MCF 10A (cell line): ENCODE results near the gene MED4. TPM values are rescaled to one million over a fixed set of nuclear protein-coding genes. Genes with fewer than 3 reads are reported as not detected.

Experiments
- Bru-seq: library from RNA; stranded (reverse); fragments of 400-500 nt; gene quantifications from one replicate; lab custom pipeline; 2021; lab: Mats Ljungman, UMichigan
- BruChase-seq, 2 experiments: library from RNA; stranded (reverse); fragments of 400-500 nt; gene quantifications; one replicate each; lab custom pipeline; 2021; lab: Mats Ljungman, UMichigan
- BruUV-seq: library from RNA; stranded (reverse); fragments of 400-500 nt; replicated peaks from 2 replicates; lab custom pipeline; 2021; lab: Mats Ljungman, UMichigan
- CTCF ChIA-PET: fragments of 300-600 bp; sonication (Branson Sonifier 250); formaldehyde crosslinking; extraction: SDS; loops from one replicate; lab custom pipeline; 2021; ENCODE audit warnings: antibody characterized with exemption, inconsistent platforms; lab: Yijun Ruan, JAX
- POLR2A ChIA-PET: fragments of 300-600, 350-650 bp; sonication (Branson Sonifier 250); formaldehyde crosslinking; extraction: SDS; loops from one replicate; lab custom pipeline; 2020; ENCODE audit warnings: antibody characterized with exemption, inconsistent platforms; lab: Yijun Ruan, JAX
- DNase-seq: peaks from one replicate; pipeline ENCODE4 v3.0.0-alpha.2; 2018; ENCODE audit not compliant: unreplicated experiment
- H3K27ac Mint-ChIP-seq: one replicate; pipeline ENCODE4 v1.8.0; 2022; ENCODE audit warnings: mild to moderate bottlenecking, low read depth, mixed read lengths; ENCODE audit not compliant: unreplicated experiment
- H3K27me3 Mint-ChIP-seq: one replicate; pipeline ENCODE4 v1.8.0; 2022; ENCODE audit warnings: mixed read lengths; ENCODE audit not compliant: insufficient read depth, unreplicated experiment
- H3K36me3 Mint-ChIP-seq: one replicate; pipeline ENCODE4 v1.8.0; 2022; ENCODE audit warnings: mild to moderate bottlenecking, moderate library complexity, mixed read lengths; ENCODE audit not compliant: insufficient read depth, unreplicated experiment
- H3K4me1 Mint-ChIP-seq: one replicate; pipeline ENCODE4 v1.8.0; 2022; ENCODE audit warnings: mixed read lengths; ENCODE audit not compliant: insufficient read depth, unreplicated experiment
- H3K4me3 Mint-ChIP-seq: one replicate; pipeline ENCODE4 v1.8.0; 2022; ENCODE audit warnings: mild to moderate bottlenecking, moderate library complexity, mixed read lengths; ENCODE audit not compliant: unreplicated experiment
- H3K9me3 Mint-ChIP-seq: one replicate; pipeline ENCODE4 v1.8.0; 2022; ENCODE audit warnings: mixed read lengths; ENCODE audit not compliant: unreplicated experiment
- CTCF ChIP-seq: fragments of 200-600 bp; IDR thresholded peaks from one replicate; pipeline ENCODE4 v1.8.0; 2022; ENCODE audit warnings: antibody characterized with exemption, mild to moderate bottlenecking; ENCODE audit not compliant: unreplicated experiment
- intact Hi-C: fragments of 100-400 bp; cut with micrococcal nuclease; formaldehyde crosslinking; loops from 2 replicates; pipeline ENCODE4 v1.14.1; 2022
- long read RNA-seq: library from polyadenylated mRNA; stranded (forward); transcript quantifications from one replicate; pipeline ENCODE4 v2.0.0, GENCODE V29; 2022
- total RNA-seq: library from RNA; stranded (reverse); gene quantifications from 2 replicates; pipeline ENCODE4 v1.2.3, GENCODE V29; 2022

Gene MED4
- total RNA-seq (45.2 and 56.5 TPM in 2 replicates), Bru-seq, nascent RNA (percentile 90 among the genes with signal in this experiment), BruChase-seq, experiment 1, labeled RNA remaining after a 6-hour chase (percentile 92 among the genes with signal in this experiment), BruChase-seq, experiment 2, labeled RNA remaining after a 2-hour chase (percentile 91 among the genes with signal in this experiment)
- long read RNA-seq, transcript MED4-202 (7 exons, 931 nt), result minor isoform, 30 of 128 reads
- long read RNA-seq, transcript MED4-201 (7 exons, 2,022 nt), result major isoform, 72 of 128 reads
- long read RNA-seq, partial matches to known transcripts, result 3 of 128 reads
- long read RNA-seq, other reads (novel, unspliced or antisense), result 23 of 128 reads

GRCh38 chr13:48094781-48095502 lies at the start of gene MED4:
TSS of gene MED4 (minus strand) at chr13:48095104. CDS start at chr13:48095078, 26 bp downstream.
- Mint-ChIP-seq H3K27me3 (no peaks in the 10 kb centered on the region), H3K36me3 (no peaks in the 10 kb centered on the region)
- no TSS peak for BruUV-seq

GRCh38 chr13:48144413-48145035 lies 49.6 kb upstream of the MED4 start:
- CTCF ChIA-PET, result interaction anchor here (0.6 kb wide), 1 partner anchor 1261 kb away, joined by 3 read pairs; no protein-coding TSS in a partner anchor
- Mint-ChIP-seq H3K27me3 (no peaks in the 10 kb centered on the region), H3K9me3 (no peaks in the 10 kb centered on the region)

More at GRCh38 chr13:48094781-48095502, at the start of gene MED4:
- intact Hi-C loops, result loop anchor here (2.0 kb wide), 1 partner anchor 296 kb away; no protein-coding TSS in a partner anchor
- POLR2A ChIA-PET, result interaction anchor here (0.6 to 3.3 kb wide), 24 partner anchors 10 to 1324 kb away, joined by 3 to 24 read pairs (median 4); partner anchors contain the start of genes ITM2B, NUDT15, RB1 and SUCLA2
- Mint-ChIP-seq H3K27ac (peak within 1 kb of the TSS; percentile 96), H3K9me3 (no peaks in the 10 kb centered on the region), H3K4me1 (peaks cover 13% of the 10 kb centered on the region), H3K4me3 (peak within 1 kb of the TSS; percentile 83)
- DNase-seq, result peak; percentile 94
- CTCF ChIA-PET, result interaction anchor here (0.5 to 2.2 kb wide), 33 partner anchors 9 to 1337 kb away, joined by 3 to 16 read pairs (median 4); partner anchors contain the start of gene NUDT15
- TF ChIP-seq CTCF, result peak; percentile 99

GRCh38 chr13:48142436-48142835 lies 47.5 kb upstream of the MED4 start:
- H3K36me3 Mint-ChIP-seq, result no peaks in the 10 kb centered on the region
- no peak for TF ChIP-seq CTCF
- no TSS peak for BruUV-seq
- H3K27ac Mint-ChIP-seq, result no peak overlapping the region
- no peaks in the 10 kb centered on the region for H3K27me3 Mint-ChIP-seq
- no peaks in the 10 kb centered on the region for H3K9me3 Mint-ChIP-seq
- no peaks in the 10 kb centered on the region for H3K4me1 Mint-ChIP-seq
- H3K4me3 Mint-ChIP-seq, result no peak overlapping the region
- POLR2A ChIA-PET, result no interaction called here
- CTCF ChIA-PET, result interaction anchor here (0.7 kb wide), 1 partner anchor 19 kb away, joined by 3 read pairs; no protein-coding TSS in a partner anchor
- DNase-seq, result no peak
- intact Hi-C loops, result no loop called here

More at GRCh38 chr13:48144413-48145035, 49.6 kb upstream of the MED4 start:
- BruUV-seq, result no TSS peak
- POLR2A ChIA-PET, result interaction anchor here (0.6 kb wide), 1 partner anchor 25 kb away, joined by 5 read pairs; no protein-coding TSS in a partner anchor
- Mint-ChIP-seq H3K4me1 (no peaks in the 10 kb centered on the region), H3K4me3 (no peak overlapping the region), H3K36me3 (peaks cover 6% of the 10 kb centered on the region), H3K27ac (no peak overlapping the region)
- TF ChIP-seq CTCF, result no peak
- DNase-seq, result no peak
- intact Hi-C loops, result no loop called here
